GM18909 (cell line): ENCODE results near the gene FXR2.
A peak's percentile ranks its signal among the peaks of the same experiment; 100 is the strongest.
"Not testable (repeated sequence)": the region's sequence is repeated elsewhere in the genome, so short reads cannot be mapped to it uniquely, and the experiment has no call there.

Source experiments
- ATAC-seq: cut with Tn5 transposase; IDR thresholded peaks from one replicate; pipeline ENCODE4 v1.9.1; 2021; ENCODE audit warnings: mild to moderate bottlenecking; ENCODE audit not compliant: unreplicated experiment, poor library complexity

Gene FXR2

DNA sequence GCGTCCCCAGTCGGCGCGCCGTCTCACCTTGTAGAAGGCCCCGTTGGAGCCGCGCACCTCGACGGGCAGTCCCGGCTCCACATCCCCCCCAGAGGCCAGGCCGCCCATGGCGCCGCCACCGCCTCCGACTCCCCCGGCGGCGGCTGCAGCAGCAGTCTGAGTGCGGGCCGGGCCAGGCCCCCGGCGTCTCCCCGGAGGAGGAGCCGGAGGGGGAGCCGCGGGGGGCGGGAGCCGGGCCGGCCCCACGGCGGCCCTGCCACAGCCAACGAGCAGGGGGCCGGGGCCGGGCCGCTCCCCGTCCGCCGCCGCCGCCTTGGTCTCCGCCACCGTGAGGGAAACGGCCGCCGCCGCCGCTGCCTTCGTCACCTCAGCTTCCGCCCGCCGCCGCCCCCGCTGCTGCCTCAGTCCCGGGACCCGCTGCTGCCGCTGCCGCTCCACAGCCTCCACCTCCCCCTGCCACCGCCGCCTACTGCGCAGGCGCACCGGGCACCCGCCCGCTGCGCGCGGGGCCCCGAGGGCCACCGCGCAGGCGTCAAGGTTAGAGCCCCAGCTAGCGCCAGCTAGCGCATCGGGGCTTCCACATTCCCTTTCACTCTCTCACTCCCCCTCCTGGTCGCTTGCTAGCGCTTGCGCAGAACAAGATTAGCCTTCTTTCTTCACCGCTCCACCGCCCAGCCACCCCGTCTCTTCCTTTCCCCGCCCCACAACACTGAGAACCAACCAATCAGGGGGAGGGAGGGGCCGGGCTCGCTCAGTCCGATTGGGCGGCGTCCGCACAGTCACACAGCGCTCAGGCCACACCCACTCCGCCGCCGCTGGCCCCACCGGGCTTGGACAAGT, at the start of gene FXR2:
TSS of gene FXR2 (minus strand) at position 473 of the 840 bp plus-strand sequence. CDS start at position 108, 365 bp downstream.
- ATAC-seq = peak; percentile 89

DNA sequence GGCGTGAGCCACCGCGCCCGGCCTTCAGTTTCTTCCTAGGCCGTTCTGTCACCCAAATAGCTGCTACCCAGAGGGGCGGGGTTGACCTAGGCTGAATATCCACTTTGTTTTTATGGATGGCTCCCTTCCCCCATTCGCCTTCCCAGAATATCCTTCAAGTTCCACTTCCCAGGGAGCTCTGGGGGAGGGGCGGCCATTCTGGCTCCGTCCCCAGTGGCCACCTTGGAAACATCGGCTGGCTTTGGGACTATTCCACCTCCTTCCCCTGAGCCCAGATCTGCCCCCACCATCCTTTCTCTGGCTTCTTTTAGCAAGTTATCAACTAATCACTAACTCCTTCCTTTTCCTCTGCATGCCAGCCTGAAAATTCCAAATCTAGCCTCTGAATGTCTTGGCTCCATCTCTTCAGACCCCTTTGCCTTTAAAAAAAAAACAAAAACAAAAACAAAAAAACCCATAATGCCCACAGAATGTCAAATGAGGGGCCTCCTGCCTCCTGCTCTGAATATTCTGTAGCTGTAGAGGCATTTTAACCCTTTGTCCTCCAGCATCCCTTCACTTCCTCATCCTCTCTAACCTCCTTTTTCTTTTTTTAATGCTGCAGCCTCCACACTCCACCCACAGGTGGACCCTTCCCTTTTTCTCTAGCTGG, 42.4 kb upstream of the FXR2 start:
- ATAC-seq = no peak

DNA sequence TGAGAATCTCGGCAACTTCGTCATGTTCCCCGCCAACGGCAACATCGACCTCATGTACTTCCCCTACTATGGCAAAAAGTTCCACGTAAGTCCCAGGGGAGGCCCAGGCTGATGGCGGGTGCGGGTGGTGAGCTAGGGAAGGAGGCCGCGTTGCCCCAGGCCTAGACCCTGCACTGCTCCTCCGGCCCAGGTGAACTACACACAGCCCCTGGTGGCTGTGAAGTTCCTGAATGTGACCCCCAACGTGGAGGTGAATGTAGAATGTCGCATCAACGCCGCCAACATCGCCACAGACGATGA, 40.8 kb upstream of the FXR2 start:
- no peak for ATAC-seq

DNA sequence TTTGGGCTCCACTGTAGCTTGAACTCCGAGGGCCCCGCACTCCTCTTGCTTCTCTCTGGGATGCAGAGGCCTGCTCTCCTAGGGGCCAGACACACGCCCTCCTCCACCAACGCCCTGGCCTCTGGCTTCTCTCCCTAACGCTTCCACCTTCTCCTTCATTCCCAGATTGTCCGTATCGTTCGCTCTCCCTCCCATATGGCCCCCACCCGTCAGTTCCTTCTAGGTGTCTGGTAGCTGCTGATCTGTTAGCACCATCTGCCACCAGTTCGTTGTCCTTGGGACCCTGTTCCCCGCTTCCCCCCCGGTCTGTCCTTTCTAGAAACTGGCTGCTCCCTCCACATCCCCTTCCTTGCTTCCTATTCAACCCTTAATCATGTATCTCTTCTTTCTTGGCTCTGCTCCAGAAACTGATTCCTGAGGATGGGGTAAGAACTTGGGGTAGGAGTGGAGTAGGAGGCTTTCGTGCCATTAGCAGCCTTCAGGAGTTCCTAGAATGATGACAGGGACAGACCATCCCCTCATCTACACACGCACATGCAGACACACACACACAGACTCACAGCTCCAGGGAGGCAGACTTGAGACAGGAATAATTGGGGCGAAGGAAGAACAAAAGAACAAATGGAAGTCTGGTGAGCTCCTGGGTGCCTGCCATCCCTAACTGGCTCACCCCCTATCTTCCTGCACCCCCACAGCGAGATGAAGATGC, 40.3 kb upstream of the FXR2 start:
- ATAC-seq = no peak

DNA sequence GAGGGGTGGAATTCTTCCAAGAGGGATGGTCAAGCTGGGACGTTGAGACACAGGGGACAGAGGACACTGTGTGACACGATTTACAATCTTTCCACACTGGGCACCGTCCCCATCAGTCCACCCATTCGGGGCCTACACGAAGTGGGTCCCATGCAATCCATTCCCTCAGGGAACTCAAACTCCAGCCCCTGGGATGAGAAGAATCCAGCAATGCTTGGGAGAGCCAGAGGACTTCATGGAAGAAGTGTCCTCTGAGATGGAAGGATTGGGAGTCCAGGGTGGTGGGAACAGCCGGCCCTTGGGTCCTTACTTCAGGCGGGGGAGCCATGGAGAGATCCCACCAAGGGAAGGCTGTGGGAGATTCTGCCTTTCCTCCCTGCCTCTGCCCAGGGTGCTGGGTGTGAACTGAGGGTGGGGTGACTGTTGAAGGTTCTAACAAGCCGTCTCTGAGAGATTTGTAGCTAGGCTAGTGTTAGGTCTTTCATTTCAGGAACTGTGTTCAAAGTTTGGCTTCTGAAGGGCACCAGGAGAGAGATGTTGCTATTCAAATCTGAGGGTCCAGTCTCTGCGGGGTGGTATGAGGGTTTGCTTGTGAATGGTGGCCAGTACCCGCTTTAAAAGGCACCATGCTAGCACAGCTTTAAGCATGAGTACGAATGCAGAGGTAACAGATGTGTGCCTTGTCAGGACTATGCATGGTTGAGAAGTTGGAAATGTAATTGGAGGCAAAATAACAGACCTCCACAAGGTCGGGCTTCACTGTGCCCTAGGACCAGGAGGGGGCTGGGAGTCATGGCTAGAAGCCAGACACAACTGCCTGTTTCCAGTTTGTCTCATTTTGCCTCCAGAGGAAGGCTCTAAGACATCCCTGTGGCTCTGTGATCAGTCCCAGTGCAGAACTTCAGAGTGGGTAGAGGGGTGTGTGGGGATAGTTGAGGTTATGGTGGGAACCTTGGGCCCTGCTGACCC, 38.0 kb upstream of the FXR2 start:
- no peak for ATAC-seq

DNA sequence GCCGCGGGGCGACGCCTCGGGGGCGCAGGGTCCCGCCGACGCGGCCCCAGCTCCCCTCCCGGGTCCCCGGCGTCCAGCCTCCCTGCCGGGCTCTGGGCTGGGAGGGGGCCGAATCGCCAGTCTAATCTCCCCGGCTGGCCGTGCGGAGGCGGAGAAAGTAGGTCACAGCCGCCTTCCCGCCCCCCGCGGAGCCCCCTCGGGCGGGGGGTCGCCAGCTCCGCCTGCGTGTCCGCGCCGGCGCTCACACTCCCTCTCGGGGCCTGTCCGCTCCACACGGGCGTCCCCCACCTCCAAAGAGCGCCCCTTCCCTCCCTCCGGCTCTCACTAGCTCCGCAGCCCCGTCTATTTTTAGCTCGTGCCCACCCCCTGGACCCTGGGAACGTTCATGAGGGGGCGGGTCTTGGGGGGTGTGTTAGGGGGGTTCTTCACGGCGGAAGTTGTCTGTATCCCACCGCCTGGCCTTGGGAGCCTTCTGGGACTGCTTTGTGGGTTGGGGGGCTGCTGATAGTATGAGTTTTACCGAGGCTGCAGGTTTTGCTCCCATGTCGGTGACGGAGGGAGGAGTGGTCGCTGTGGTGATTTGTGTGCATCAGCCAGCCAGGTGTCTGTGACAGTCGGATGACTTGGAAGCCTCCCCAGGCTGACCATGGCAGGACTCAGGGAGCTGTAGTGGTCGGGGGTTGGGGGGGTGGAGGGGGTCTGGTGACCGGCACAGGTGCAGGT, 37.1 kb upstream of the FXR2 start:
- ATAC-seq = no peak

DNA sequence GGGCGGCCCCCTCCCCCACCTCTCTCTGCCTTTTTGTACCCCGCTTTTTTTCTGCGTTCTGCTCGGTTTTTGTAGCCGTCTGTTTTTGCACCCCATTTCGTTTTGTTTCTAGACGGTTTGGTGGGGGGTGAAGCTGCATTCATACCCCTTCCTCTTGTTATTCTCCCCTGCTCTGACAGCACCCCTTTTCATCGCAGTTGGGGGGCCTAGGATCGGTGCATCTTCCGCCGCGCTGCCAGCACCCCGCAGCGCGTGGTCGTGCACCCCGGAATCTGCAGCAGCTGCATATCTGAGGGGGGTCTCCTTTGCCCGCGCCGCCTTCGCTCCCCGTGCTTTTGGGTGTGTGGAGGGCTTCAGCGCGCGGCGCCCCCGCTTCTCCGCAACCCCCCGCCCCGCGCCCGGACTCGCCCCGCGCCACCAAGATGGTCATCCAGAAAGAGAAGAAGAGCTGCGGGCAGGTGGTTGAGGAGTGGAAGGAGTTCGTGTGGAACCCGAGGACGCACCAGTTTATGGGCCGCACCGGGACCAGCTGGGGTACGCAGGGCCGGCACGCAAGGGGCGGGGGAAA, 36.5 kb upstream of the FXR2 start:
- ATAC-seq = no peak

DNA sequence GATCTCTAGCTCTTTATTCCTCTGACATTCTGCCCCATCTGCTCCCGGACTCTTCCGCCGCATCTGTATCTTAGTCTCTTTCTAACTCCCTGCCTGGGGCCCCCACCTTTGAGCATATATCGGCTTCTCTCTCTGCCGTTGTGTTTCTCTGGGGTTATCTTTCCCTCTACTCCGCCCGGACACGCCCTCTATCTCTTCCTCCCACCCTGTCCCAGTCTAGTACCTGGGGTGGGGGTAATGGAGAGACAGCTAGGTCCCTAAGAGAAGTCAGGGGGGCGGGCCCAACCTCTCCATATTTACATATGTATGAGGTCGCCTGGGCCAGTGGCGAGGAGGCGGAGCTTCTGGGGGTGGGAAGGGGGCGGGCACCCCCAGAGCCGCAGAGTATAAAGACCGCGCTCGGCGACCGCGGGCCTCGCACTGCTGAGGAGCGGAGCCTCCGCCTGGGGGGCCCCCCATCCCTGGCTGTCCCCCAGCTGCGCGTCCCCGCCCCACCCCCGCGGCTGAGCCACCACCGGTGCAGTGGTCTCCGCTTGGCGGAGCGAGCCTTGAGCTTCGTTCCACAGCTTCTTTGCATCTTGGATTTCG, 35.9 kb upstream of the FXR2 start, which contains the start of gene ATP1B2:
TSS of gene ATP1B2 (plus strand) at position 418 of the 588 bp plus-strand sequence. CDS start 593 bp downstream, outside the sequence.
- ATAC-seq = no peak

DNA sequence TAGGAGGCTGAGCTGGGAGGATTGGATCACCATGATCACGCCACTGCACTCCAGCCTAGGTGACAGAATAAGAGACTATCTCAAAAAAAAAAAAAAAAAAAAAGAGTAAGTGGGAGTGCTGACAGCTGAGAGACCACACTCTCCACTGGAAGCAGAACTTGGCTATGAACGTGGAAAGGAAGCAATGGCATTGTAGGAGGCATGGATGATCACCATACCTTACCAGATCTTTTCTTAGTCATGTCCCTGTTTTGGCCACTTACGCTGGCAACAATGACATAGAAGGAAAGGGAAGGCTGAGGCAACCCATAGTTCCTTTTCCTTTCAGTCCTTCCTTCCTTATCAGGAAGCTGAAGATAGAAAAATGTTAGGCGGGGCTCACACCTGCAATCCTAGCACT, 32.3 kb upstream of the FXR2 start:
- no peak for ATAC-seq

DNA sequence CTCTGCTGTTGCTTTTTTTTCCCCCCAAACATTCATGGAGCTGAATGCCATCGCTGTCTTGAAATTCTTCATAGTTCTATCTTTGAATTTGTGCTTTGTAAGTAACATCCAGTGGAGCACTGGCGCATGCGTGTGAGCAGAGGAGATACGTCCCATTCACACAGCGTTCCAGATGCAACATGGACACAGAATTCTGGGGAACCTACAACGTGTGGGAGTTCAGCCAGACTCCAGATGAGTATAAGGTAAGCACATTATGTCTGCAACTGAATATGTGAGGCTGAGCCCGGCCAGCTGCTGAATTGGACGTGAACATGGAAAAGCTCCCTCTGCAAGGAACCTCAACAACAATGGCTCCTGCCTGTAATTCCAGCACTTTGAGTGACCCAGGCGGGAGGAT, 31.8 kb upstream of the FXR2 start:
- ATAC-seq = no peak

DNA sequence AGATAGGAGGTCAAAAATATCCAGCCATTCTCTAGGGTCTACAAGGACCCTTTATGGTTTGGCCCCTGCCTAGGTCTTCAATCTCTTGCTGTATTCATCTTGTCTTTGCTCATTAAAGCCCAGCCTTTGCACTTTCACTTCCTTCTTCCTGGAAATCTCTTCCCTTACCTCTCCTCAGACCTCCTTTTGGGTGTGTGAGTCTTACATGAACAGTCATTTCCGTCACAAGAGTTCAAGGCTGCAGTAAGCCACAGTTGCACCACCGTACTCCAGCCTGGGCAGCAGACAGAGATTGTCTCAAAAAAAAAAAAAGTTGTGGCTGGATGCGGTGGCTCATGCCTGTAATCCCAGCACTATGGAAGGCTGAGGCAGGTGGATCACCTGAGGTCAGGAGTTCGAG, 30.1 kb upstream of the FXR2 start:
- ATAC-seq = no peak

DNA sequence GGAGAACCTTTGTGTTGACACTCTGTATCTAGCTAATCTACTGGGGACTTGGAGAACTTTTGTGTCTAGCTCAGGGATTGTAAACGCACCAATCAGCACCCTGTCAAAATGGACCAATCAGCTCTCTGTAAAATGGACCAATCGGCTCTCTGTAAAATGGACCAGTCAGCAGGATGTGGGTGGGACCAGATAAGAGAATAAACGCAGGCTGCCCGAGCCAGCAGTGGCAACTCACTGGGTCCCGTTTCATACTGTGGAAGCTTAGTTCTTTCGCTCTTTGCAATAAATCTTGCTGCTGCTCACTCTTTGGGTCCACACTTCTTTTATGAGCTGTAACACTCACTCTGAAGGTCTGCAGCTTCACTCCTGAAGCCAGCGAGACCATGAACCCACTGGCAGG, 26.9 kb upstream of the FXR2 start:
- not testable (repeated sequence) for ATAC-seq

DNA sequence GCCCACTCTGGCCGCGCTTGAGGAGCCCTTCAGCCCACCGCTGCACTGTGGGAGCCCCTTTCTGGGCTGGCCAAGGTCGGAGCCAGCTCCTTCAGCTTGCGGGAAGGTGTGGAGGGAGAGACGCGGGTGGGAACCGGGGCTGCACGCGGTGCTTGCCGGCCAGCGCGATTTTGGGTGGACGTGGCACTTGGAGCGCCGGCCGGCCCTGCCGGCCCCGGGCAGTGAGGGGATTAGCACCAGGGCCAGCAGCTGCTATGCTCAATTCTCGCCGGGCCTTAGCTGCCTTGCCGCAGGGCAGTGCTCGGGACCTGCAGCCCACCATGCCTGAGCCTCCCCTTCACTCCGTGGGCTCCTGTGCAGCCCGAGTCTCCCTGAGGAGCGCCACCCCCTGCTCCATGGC, 26.1 kb upstream of the FXR2 start:
- no peak for ATAC-seq

DNA sequence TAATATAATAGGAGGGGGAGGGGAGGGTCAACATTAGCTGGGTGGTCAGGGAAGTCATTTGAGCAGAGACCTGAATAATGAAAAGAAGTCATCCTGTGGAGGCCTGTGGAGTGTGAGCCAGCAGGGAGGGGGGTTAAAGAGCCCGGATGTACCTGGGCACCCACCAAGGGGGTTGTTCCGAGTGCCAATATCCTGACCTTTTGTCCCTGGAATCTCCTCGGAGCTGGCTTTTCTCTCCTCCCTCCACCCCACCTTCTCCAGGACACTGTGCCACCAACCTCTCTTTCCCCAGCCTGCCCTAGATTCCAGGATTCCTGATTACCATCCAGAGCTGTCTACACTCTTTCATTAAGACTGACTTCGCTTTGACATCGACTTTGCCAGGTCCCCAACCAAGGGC, 21.5 kb upstream of the FXR2 start:
- no peak for ATAC-seq

DNA sequence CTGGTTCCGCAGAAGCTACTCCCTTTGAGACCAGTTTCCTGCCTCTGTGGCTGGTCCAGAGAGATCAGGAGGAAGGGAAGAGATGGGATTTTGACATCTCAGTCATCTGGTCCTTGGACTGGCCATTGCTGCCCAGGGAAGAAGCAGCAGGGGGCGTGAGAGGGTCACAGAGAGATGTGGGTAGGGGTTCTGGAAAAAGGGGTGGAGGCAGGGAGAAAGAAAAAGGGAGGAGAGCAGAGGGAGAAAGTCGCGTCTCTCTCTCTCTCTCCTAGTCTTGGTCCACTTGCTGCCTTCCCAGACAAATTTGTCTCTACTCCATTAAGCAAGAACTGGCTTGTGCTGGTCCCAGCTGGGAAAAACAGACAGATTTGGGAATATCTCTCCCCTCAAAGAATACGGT, 19.7 kb upstream of the FXR2 start:
- ATAC-seq = no peak

DNA sequence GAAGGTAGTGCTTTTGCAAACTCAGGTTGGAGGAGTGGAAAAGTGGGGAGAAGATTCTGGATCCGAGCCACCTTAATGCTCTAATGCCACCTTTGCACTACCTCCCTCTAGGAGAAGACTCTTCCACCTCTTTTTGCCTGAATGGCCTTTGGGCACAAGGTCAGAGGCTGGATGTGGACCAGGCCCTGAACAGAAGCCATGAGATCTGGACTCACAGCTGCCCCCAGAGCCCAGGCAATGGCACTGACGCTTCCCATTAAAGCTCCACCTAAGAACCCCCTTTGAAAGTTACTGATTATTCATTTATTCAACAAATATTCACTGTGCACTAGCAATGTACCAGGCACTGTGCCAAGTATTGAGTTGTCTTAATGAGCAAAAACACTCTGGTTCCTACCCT, 18.4 kb upstream of the FXR2 start:
- ATAC-seq = no peak

DNA sequence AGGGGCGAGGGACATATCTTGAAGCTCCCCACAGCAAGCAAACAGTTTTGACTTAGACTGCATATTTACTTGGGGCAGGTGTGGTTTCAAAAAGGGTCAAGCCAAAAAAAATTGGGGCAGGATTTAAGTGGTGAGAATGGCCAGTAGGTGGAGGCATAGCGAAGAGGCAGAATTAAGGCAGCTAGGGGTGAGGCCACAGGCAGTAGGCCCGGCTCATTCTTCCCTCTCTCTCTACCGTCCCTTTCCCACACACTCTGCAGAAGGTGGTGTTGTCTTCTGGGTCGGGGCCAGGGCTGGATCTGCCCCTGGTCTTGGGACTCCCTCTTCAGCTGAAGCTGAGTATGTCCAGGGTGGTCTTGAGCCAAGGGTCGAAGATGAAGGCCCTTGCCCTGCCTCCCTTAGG, 17.8 kb upstream of the FXR2 start:
- no peak for ATAC-seq

DNA sequence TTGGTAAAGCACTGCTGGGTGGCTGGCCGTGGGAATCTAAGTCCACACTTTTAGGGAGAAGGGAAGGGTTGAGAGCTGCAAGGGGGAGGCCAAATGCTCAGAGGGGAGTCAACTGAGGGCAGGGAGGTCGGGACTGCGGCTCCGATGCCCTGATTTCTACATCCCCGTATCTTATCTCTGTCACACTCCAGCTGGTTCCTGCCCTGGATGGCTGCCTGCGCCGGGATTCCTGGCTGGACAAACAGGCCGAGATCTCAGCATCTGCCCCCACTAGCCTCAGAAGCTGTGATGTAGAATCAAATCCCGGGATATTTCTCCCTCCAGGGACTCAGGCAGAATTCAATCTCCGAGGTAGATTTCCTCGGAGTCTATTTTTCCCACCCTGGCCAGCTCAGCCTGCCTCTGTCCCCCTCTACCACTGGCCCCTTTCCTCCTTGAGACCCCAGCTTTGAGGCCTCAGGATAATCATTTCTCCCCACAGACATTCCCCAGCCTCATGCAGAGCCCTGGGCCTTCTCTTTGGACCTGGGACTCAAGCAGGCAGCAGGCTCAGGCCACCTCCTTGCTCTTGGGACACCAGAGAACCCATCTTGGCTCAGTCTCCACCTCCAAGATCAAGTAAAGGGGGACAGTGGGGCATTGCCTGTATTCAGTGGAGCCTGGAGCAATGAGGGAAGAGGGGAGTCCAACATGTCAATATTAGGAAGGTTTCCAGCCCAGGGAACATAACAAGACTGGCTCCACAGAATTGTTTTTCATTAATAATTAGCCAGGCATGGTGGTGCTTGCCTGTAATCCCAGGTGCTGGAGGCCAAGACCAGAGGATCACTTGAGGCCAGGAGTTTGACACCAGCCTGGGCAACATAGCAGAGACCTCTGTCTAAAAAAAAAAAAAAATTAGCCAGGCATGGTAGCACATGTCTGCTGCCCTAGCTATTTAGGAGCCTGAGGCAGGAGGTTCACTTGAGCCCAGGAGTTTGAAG, 17.0 kb upstream of the FXR2 start:
- no peak for ATAC-seq
